Hepatocyte (in vitro differentiated cells): ENCODE measurements around the gene TBCD. TPM values are rescaled to one million over a fixed set of nuclear protein-coding genes. Genes with fewer than 3 reads are reported as not detected.

Experiments
- DNase-seq: peaks from one replicate; pipeline ENCODE4 v3.0.0-alpha.2; 2016; ENCODE audit warnings: low spot score
- H2AFZ ChIP-seq: fragments of 200-600 bp; sonication (generic); 2 replicates; pipeline ENCODE4 v1.6.0; 2016; ENCODE audit warnings: antibody characterized with exemption, mild to moderate bottlenecking
- H3K27ac ChIP-seq: fragments of 200-600 bp; sonication (generic); 2 replicates; pipeline ENCODE4 v1.5.1; 2016; ENCODE audit warnings: mild to moderate bottlenecking
- H3K27me3 ChIP-seq: fragments of 200-600 bp; sonication (generic); 2 replicates; pipeline ENCODE4 v1.6.1; 2016
- H3K36me3 ChIP-seq: fragments of 200-600 bp; sonication (generic); replicated peaks from 2 replicates; pipeline ENCODE4 v1.5.1; 2016; ENCODE audit warnings: low read depth; ENCODE audit not compliant: insufficient read depth
- H3K4me1 ChIP-seq: fragments of 200-600 bp; sonication (generic); 2 replicates; pipeline ENCODE4 v1.5.1; 2016; ENCODE audit warnings: mild to moderate bottlenecking, moderate library complexity; ENCODE audit not compliant: insufficient read depth
- H3K4me2 ChIP-seq: fragments of 200-600 bp; sonication (generic); 2 replicates; pipeline ENCODE4 v1.6.0; 2016
- H3K4me3 ChIP-seq: fragments of 200-600 bp; sonication (generic); 2 replicates; pipeline ENCODE4 v1.5.1; 2016; ENCODE audit warnings: mild to moderate bottlenecking
- H3K79me2 ChIP-seq: fragments of 200-600 bp; sonication (generic); 2 replicates; pipeline ENCODE4 v1.6.0; 2017; ENCODE audit warnings: mild to moderate bottlenecking
- H3K9me2 ChIP-seq: fragments of 200-600 bp; sonication (generic); replicated peaks from 2 replicates; pipeline ENCODE4 v1.6.0; 2017; ENCODE audit warnings: mild to moderate bottlenecking; ENCODE audit not compliant: insufficient read depth
- H3K9me3 ChIP-seq: fragments of 200-600 bp; sonication (generic); 2 replicates; pipeline ENCODE4 v1.5.1; 2016; ENCODE audit warnings: low read depth, mild to moderate bottlenecking
- H4K20me1 ChIP-seq: fragments of 200-600 bp; sonication (generic); 2 replicates; pipeline ENCODE4 v1.6.0; 2016; ENCODE audit warnings: mild to moderate bottlenecking; ENCODE audit not compliant: insufficient read depth, poor library complexity, severe bottlenecking
- EZH2 ChIP-seq: fragments of 200-600 bp; sonication (generic); IDR thresholded peaks from 2 replicates; pipeline ENCODE4 v1.6.1; 2016; ENCODE audit warnings: antibody characterized with exemption, mild to moderate bottlenecking, borderline replicate concordance
- EZH2phosphoT487 ChIP-seq: fragments of 200-600 bp; sonication (generic); IDR thresholded peaks from one replicate; pipeline ENCODE4 v1.6.1; 2018; ENCODE audit warnings: antibody characterized with exemption, mild to moderate bottlenecking, low read depth, moderate library complexity; ENCODE audit not compliant: unreplicated experiment, severe bottlenecking
- WGBS: methylation state at CpG from one replicate; pipeline ENCODE4 v1.1.6; 2016; ENCODE audit warnings: low lambda C conversion rate; ENCODE audit errors: missing lambda C conversion rate; 5-methylcytosine and 5-hydroxymethylcytosine counted together
- polyA plus RNA-seq: library from polyadenylated mRNA; unstranded; fragments of >200 nt; fragmentation: Nextera tagmentation; extraction: Ambion mirVana; gene quantifications from 2 replicates; pipeline ENCODE4 v1.2.1, GENCODE V29; 2016
- total RNA-seq: library from RNA; depleted of rRNA; stranded (reverse); fragments of >200 nt; gene quantifications from 2 replicates; pipeline ENCODE4 v1.2.3, GENCODE V29; 2014
- TF ChIP-seq, protein P1 (sequence below): fragments of 200-600 bp; sonication (generic); IDR thresholded peaks from 2 replicates; pipeline ENCODE4 v1.5.1; 2016; ENCODE audit warnings: antibody characterized with exemption, mild to moderate bottlenecking; ENCODE audit not compliant: poor library complexity

The TBCD gene
- total and polyA plus RNA-seq, 2 experiments from 2014 or later: 24.5 to 41.5 TPM

DNA sequence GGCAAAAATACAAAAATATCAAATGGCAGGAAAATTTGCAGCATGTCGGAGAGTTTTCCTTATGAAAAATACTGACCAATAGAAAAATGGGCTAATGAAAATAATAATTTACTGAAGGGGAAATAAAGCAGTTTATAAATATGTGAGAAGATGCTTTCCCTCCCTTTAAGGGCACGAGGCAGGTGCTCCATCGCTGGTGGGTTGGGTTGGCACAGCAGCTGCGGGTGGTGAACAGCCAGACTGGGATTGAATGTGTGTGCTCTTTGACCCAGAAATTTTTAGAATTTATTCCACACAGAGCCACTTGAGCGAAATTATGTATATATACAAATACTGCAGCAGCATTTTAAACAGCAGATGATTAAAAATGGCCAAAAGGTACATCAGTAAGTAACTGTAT, 197.1 kb downstream of the TBCD start:
- Histone ChIP-seq H3K4me2 (no peak overlapping the region), H3K79me2 (no peaks in the 10 kb centered on the region), H3K36me3 (no peaks in the 10 kb centered on the region), H3K9me3 (peaks cover 26% of the 10 kb centered on the region), H3K27ac (no peak overlapping the region), H4K20me1 (no peaks in the 10 kb centered on the region), H3K4me1 (no peaks in the 10 kb centered on the region), H2AFZ (no peak overlapping the region), H3K4me3 (no peak overlapping the region), H3K27me3 (no peaks in the 10 kb centered on the region), H3K9me2 (no peaks in the 10 kb centered on the region)
- WGBS: 98% methylated on average over 5 of the region's 5 CpGs
- no peak for DNase-seq
- no peak for TF ChIP-seq EZH2phosphoT487
- TF ChIP-seq EZH2: no peak
- TF ChIP-seq, protein P1, sequence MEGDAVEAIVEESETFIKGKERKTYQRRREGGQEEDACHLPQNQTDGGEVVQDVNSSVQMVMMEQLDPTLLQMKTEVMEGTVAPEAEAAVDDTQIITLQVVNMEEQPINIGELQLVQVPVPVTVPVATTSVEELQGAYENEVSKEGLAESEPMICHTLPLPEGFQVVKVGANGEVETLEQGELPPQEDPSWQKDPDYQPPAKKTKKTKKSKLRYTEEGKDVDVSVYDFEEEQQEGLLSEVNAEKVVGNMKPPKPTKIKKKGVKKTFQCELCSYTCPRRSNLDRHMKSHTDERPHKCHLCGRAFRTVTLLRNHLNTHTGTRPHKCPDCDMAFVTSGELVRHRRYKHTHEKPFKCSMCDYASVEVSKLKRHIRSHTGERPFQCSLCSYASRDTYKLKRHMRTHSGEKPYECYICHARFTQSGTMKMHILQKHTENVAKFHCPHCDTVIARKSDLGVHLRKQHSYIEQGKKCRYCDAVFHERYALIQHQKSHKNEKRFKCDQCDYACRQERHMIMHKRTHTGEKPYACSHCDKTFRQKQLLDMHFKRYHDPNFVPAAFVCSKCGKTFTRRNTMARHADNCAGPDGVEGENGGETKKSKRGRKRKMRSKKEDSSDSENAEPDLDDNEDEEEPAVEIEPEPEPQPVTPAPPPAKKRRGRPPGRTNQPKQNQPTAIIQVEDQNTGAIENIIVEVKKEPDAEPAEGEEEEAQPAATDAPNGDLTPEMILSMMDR: no peak

DNA sequence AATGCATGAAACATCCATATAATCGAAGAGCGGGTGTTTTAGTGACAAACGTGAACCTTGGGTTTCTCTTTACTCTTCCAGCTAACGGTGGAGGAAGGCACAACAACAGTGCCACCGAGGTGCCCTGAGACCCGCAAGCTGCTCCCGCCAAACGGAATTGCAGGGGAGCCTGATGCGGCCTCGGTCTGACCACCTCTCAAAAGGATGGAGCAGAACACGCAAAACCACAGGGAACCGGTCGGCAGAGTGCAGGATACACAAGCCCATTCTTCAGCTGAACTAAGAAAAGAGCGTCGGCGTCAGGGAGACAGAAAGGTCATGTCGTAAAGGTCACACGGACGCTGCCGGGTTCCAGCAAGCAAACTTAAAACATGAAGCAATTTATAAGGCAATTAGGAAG, 197.5 kb downstream of the TBCD start:
- Histone ChIP-seq H3K4me2 (no peak overlapping the region), H3K9me3 (peaks cover 26% of the 10 kb centered on the region), H3K36me3 (no peaks in the 10 kb centered on the region), H3K27me3 (no peaks in the 10 kb centered on the region), H3K4me3 (no peak overlapping the region), H3K79me2 (no peaks in the 10 kb centered on the region), H3K27ac (no peak overlapping the region), H2AFZ (no peak overlapping the region), H3K9me2 (no peaks in the 10 kb centered on the region), H4K20me1 (no peaks in the 10 kb centered on the region), H3K4me1 (no peaks in the 10 kb centered on the region)
- WGBS: over 99% methylated on average over 20 of the region's 20 CpGs
- TF ChIP-seq EZH2 (no peak), EZH2phosphoT487 (no peak)
- TF ChIP-seq, protein P1: no peak
- no peak for DNase-seq

DNA sequence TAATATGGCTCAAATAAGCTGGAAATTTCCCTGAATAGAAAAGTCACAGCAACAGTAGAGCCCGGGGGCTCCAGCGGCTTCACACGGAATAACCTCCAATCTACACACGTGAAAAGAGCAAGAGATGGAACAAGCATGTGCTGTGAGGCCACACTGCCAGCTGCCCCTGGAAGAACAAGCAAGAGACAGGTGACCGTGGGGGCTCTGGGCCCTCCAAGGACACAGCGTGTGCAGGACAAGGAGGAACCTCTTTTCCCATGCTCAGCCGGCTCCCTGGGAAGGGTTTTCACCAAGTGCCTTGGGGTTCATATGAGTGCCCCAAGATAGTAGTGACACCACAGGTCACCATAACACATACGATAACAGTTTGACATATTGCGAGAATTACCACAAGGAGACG, 198.1 kb downstream of the TBCD start:
- H4K20me1 ChIP-seq: no peaks in the 10 kb centered on the region
- H3K79me2 ChIP-seq: no peaks in the 10 kb centered on the region
- H3K27ac ChIP-seq: no peak overlapping the region
- H3K27me3 ChIP-seq: no peaks in the 10 kb centered on the region
- no peaks in the 10 kb centered on the region for H3K9me2 ChIP-seq
- H3K9me3 ChIP-seq: peaks cover 23% of the 10 kb centered on the region
- no peak overlapping the region for H3K4me3 ChIP-seq
- no peak for TF ChIP-seq EZH2phosphoT487
- TF ChIP-seq EZH2: no peak
- TF ChIP-seq, protein P1: no peak
- no peaks in the 10 kb centered on the region for H3K4me1 ChIP-seq
- WGBS: 98% methylated on average over 10 of the region's 10 CpGs
- H3K4me2 ChIP-seq: no peak overlapping the region
- no peak overlapping the region for H2AFZ ChIP-seq
- no peaks in the 10 kb centered on the region for H3K36me3 ChIP-seq
- DNase-seq: no peak

DNA sequence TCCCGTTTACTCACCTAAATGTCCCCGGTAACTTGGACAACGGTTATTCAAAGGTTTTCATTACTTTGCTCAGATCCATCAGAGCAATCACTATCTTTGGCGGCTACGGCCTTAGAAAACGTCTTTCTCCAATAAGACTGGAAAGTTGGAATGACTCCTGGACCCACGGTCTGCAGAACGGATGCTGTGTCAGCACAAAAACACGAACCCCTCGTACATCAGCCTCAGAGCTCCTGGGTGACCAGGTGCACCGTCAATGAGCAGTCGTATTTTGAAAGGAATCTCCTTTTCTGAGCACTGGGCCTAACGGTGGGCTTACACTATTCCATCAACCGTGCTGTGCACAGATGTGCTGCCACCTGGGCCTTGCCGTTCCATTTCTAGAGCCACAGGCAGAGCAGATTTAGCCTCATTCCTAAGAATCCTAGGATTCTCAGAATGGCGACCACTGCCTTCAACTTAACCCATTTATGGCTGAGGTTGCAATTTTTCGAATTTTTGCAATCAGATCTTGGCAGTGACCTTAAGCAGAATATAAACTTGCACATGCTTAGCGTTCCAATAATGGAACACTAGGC, 198.7 kb downstream of the TBCD start:
- Histone ChIP-seq H3K4me1 (no peaks in the 10 kb centered on the region), H3K36me3 (no peaks in the 10 kb centered on the region), H3K9me3 (peaks cover 22% of the 10 kb centered on the region), H3K4me3 (no peak overlapping the region), H3K9me2 (no peaks in the 10 kb centered on the region), H3K27ac (no peak overlapping the region), H3K79me2 (no peaks in the 10 kb centered on the region), H2AFZ (no peak overlapping the region), H3K27me3 (no peaks in the 10 kb centered on the region), H4K20me1 (no peaks in the 10 kb centered on the region), H3K4me2 (no peak overlapping the region)
- TF ChIP-seq EZH2 (no peak), EZH2phosphoT487 (no peak)
- TF ChIP-seq, protein P1: no peak
- no peak for DNase-seq
- WGBS: 91% methylated on average over 18 of the region's 18 CpGs
